ENCODE results near the gene IL10RA. TPM values are rescaled to one million over a fixed set of nuclear protein-coding genes. Genes with fewer than 3 reads are reported as not detected.

IL10RA gene
- total and polyA plus RNA-seq, 2 of the 4 experiments (the other 2 are of a cell fraction): 0.12 TPM; not detected in 1

DNA sequence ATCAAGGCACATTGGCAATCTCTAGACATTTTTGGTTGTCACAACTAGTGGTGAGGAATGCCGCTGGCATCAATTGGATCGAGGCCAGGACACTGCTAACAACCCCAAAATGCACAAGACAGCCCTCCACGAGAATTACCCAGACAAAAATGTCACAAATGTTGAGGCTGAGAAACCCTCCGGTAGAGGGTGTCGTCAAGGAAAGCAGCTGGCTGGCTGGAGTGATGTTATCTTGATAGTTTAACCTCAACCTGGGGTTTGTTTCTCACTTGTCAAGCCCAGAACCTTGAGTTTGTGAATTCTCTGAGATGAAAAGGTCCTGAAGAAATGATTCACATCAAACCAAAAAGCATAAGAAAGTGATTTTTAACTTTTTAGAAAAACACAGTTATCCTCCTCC is 35.9 kb upstream of the IL10RA start:
- Histone ChIP-seq H3K23ac (ENCODE audit: low read depth, low read length) (no peak overlapping the region), H3K14ac (replicated peaks; ENCODE audit: low read depth, low read length) (no peak overlapping the region), H3K36me3 (ENCODE audit: control insufficient read depth, insufficient read depth, low read length) (no peaks in the 10 kb centered on the region), H2BK5ac (ENCODE audit: low read depth, low read length, poor library complexity, severe bottlenecking) (no peak overlapping the region), H3K79me1 (ENCODE audit: low read depth in 1 of 2, low read length in 2 of 2) (no peaks in the 10 kb centered on the region), H4K8ac (ENCODE audit: low read depth in 2 of 2, low read length in 2 of 2) (no peak overlapping the region), H2AK9ac (replicated peaks; ENCODE audit: low read depth, low read length, poor library complexity) (no peak overlapping the region), H3K4me1 (ENCODE audit: control insufficient read depth, insufficient read depth, low read length) (no peaks in the 10 kb centered on the region), H2AK5ac (ENCODE audit: low read depth, low read length) (no peak overlapping the region), H2AFZ (replicated peaks; ENCODE audit: low read length, poor library complexity) (no peak overlapping the region), H4K5ac (ENCODE audit: low read depth, low read length) (no peak overlapping the region), H3K27me3 (ENCODE audit: control insufficient read depth, insufficient read depth, low read length) (peaks cover 5% of the 10 kb centered on the region), H3K27ac (ENCODE audit: insufficient read depth, low read length) (no peak overlapping the region), H2BK120ac (ENCODE audit: low read depth, low read length) (no peak overlapping the region), H3K9me1 (ENCODE audit: insufficient read depth, low read length) (no peaks in the 10 kb centered on the region), H2BK15ac (ENCODE audit: low read depth, low read length) (no peak overlapping the region), H3K56ac (ENCODE audit: extremely low read depth, insufficient read depth, low read length) (no peak overlapping the region), H3K4me2 (ENCODE audit: low read depth, low read length) (no peak overlapping the region), H3K4ac (ENCODE audit: low read depth, low read length) (no peak overlapping the region), H3K9me3 (ENCODE audit: control insufficient read depth, insufficient read depth, low read length) (no peaks in the 10 kb centered on the region), H4K20me1 (ENCODE audit: insufficient read depth, low read length) (no peaks in the 10 kb centered on the region), H2BK20ac (ENCODE audit: low read depth, low read length) (no peak overlapping the region), H3K18ac (ENCODE audit: low read depth, low read length) (no peak overlapping the region), H3K9ac (ENCODE audit: low read depth, low read length) (no peak overlapping the region), H3K4me3 (ENCODE audit: insufficient read depth, low read depth, low read length) (no peak overlapping the region), H4K91ac (ENCODE audit: insufficient read depth, low read depth, low read length) (no peak overlapping the region)
- in situ Hi-C loops (cut with MboI; ENCODE audit: low sequenced_read_pairs): no loop called here
- TF ChIP-seq, protein P1, sequence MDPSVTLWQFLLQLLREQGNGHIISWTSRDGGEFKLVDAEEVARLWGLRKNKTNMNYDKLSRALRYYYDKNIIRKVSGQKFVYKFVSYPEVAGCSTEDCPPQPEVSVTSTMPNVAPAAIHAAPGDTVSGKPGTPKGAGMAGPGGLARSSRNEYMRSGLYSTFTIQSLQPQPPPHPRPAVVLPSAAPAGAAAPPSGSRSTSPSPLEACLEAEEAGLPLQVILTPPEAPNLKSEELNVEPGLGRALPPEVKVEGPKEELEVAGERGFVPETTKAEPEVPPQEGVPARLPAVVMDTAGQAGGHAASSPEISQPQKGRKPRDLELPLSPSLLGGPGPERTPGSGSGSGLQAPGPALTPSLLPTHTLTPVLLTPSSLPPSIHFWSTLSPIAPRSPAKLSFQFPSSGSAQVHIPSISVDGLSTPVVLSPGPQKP (IDR thresholded peaks at IDR 0.05; ENCODE audit: borderline replicate concordance, low read depth, low read length): no peak
- TF ChIP-seq NFE2L2 (IDR thresholded peaks at IDR 0.05; ENCODE audit: low read depth, low read length) (no peak), MXI1 (IDR thresholded peaks at IDR 0.05; ENCODE audit: borderline replicate concordance, low read depth, low read length) (no peak), FOS (IDR thresholded peaks at IDR 0.05; ENCODE audit: low read depth, low read length) (no peak), MAZ (IDR thresholded peaks at IDR 0.05; ENCODE audit: borderline replicate concordance, low read depth, low read length) (no peak), RAD21 (IDR thresholded peaks at IDR 0.05; ENCODE audit: low read length) (no peak), SMC3 (IDR thresholded peaks at IDR 0.05; ENCODE audit: low read depth, low read length) (no peak), RCOR1 (IDR thresholded peaks at IDR 0.05; ENCODE audit: insufficient replicate concordance, low read length) (no peak), RFX5 (IDR thresholded peaks at IDR 0.05; ENCODE audit: low read depth, low read length) (no peak), POLR2A (IDR thresholded peaks at IDR 0.05; ENCODE audit: low read depth, low read length) (no peak), BHLHE40 (IDR thresholded peaks at IDR 0.05; ENCODE audit: low read depth, low read length) (no peak), MAFK (IDR thresholded peaks at IDR 0.05; ENCODE audit: low read depth, low read length) (no peak), CHD1 (IDR thresholded peaks at IDR 0.05; ENCODE audit: low read depth, low read length) (no peak)
- TF ChIP-seq, protein P2, sequence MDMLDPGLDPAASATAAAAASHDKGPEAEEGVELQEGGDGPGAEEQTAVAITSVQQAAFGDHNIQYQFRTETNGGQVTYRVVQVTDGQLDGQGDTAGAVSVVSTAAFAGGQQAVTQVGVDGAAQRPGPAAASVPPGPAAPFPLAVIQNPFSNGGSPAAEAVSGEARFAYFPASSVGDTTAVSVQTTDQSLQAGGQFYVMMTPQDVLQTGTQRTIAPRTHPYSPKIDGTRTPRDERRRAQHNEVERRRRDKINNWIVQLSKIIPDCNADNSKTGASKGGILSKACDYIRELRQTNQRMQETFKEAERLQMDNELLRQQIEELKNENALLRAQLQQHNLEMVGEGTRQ (IDR thresholded peaks at IDR 0.05; ENCODE audit: low read depth, low read length): no peak
- TF ChIP-seq, protein P3, sequence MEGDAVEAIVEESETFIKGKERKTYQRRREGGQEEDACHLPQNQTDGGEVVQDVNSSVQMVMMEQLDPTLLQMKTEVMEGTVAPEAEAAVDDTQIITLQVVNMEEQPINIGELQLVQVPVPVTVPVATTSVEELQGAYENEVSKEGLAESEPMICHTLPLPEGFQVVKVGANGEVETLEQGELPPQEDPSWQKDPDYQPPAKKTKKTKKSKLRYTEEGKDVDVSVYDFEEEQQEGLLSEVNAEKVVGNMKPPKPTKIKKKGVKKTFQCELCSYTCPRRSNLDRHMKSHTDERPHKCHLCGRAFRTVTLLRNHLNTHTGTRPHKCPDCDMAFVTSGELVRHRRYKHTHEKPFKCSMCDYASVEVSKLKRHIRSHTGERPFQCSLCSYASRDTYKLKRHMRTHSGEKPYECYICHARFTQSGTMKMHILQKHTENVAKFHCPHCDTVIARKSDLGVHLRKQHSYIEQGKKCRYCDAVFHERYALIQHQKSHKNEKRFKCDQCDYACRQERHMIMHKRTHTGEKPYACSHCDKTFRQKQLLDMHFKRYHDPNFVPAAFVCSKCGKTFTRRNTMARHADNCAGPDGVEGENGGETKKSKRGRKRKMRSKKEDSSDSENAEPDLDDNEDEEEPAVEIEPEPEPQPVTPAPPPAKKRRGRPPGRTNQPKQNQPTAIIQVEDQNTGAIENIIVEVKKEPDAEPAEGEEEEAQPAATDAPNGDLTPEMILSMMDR (conservative IDR thresholded peaks at IDR 0.05; ENCODE audit: low read depth, low read length): no peak
- POLR2A ChIA-PET (ENCODE audit: unreplicated experiment): no interaction called here
- dilution Hi-C loops (cut with HindIII; ENCODE audit: low sequenced_read_pairs, unreplicated experiment): no loop called here
- WGBS, 2 experiments (ENCODE audit: extremely low coverage in 2 of 2, insufficient read length in 1 of 2): 20% methylated on average over 1 of the region's 5 CpGs; no CpG with 5 or more reads in 1 of the 2 experiments
- ATAC-seq (ENCODE audit: low read depth) (no peak), DNase-seq (no peak)
- intact Hi-C loops (cut with micrococcal nuclease): no loop called here
- CTCF ChIA-PET: interaction anchor here (0.9 to 1.1 kb wide), 2 partner anchors 10 to 148 kb away, joined by 3 to 4 read pairs; no protein-coding TSS in a partner anchor
- no TSS peak for BruUV-seq (replicated peaks)
